Activated CD4-positive, alpha-beta T cell treated with anti-CD3 and anti-CD28 coated beads for 36 hours (primary cell): Measurements from ENCODE around the gene NOC2L. TPM values are rescaled to one million over a fixed set of nuclear protein-coding genes. Genes with fewer than 3 reads are reported as not detected.

Experiments
- ATAC-seq: fragments of 200-7000 bp; cut with Tn5 transposase; one replicate; pipeline ENCODE4 v1.10.0; 2021; ENCODE audit warnings: mild to moderate bottlenecking, moderate library complexity
- CTCF ChIA-PET: fragments of 350-600 bp; sonication (Branson Sonifier 250); formaldehyde crosslinking; loops from one replicate; lab custom pipeline; 2021; ENCODE audit warnings: antibody characterized with exemption; lab: Charles Lee
- POLR2A ChIA-PET: fragments of 350-600 bp; sonication (Branson Sonifier 250); formaldehyde crosslinking; loops from one replicate; lab custom pipeline; 2021; ENCODE audit warnings: antibody characterized with exemption, inconsistent platforms; lab: Charles Lee
- DNase-seq: peaks from one replicate; pipeline ENCODE4 v3.0.0-alpha.2; 2020
- H3K27ac Mint-ChIP-seq: one replicate; pipeline ENCODE4 v1.8.0; 2021; ENCODE audit warnings: mixed read lengths
- H3K27me3 Mint-ChIP-seq: one replicate; pipeline ENCODE4 v1.8.0; 2021; ENCODE audit warnings: mixed read lengths
- H3K36me3 Mint-ChIP-seq: one replicate; pipeline ENCODE4 v1.8.0; 2021; ENCODE audit warnings: low read depth, mixed read lengths
- H3K4me1 Mint-ChIP-seq: one replicate; pipeline ENCODE4 v1.8.0; 2021; ENCODE audit warnings: mixed read lengths
- H3K4me3 Mint-ChIP-seq: one replicate; pipeline ENCODE4 v1.8.0; 2021; ENCODE audit warnings: mild to moderate bottlenecking, moderate library complexity, mixed read lengths
- H3K9me3 Mint-ChIP-seq: one replicate; pipeline ENCODE4 v1.8.0; 2021; ENCODE audit warnings: low read depth, mixed read lengths
- intact Hi-C, 2 experiments: fragments of 100-400 bp; cut with DNase I in 1 of 2; cut with micrococcal nuclease in 1 of 2; formaldehyde crosslinking; loops; one replicate each; pipeline versions ENCODE4 v1.14.2 to v1.15.1; 2022 to 2024; cut with DNase I, micrococcal nuclease
- total RNA-seq, 2 experiments: library from RNA; stranded (reverse); gene quantifications; one replicate each; pipeline ENCODE4 v1.2.3, GENCODE V29; 2021

Gene NOC2L
- total RNA-seq, 2 experiments from 2014 or later: 112 to 134 TPM

GRCh38 chr1:921011-921837, 37.8 kb downstream of the NOC2L start:
- ChIA-PET POLR2A (no interaction called here), CTCF (interaction anchor here (1.6 kb wide), 1 partner anchor 9 kb away, joined by 5 read pairs; no protein-coding TSS in a partner anchor)
- ATAC-seq (peak; percentile 42), DNase-seq (peak; percentile 52)
- H3K4me3 Mint-ChIP-seq: no peak overlapping the region
- H3K9me3 Mint-ChIP-seq: no peaks in the 10 kb centered on the region
- H3K4me1 Mint-ChIP-seq: peaks cover 12% of the 10 kb centered on the region
- H3K36me3 Mint-ChIP-seq: peaks cover 2% of the 10 kb centered on the region
- intact Hi-C loops: loop anchor here (2.0 to 5.0 kb wide), 2 partner anchors 20 to 49 kb away; no protein-coding TSS in a partner anchor
- H3K27ac Mint-ChIP-seq: no peak overlapping the region
- H3K27me3 Mint-ChIP-seq: peaks cover 42% of the 10 kb centered on the region

GRCh38 chr1:920521-920920, 38.5 kb downstream of the NOC2L start:
- DNase-seq (no peak), ATAC-seq (no peak)
- peaks cover 12% of the 10 kb centered on the region for H3K4me1 Mint-ChIP-seq
- no peak overlapping the region for H3K4me3 Mint-ChIP-seq
- no peak overlapping the region for H3K27ac Mint-ChIP-seq
- peaks cover 2% of the 10 kb centered on the region for H3K36me3 Mint-ChIP-seq
- no peaks in the 10 kb centered on the region for H3K9me3 Mint-ChIP-seq
- peaks cover 37% of the 10 kb centered on the region for H3K27me3 Mint-ChIP-seq
- CTCF ChIA-PET: interaction anchor here (1.6 kb wide), 1 partner anchor 8 kb away, joined by 5 read pairs; no protein-coding TSS in a partner anchor
- intact Hi-C loops: loop anchor here (2.0 to 5.0 kb wide), 2 partner anchors 20 to 48 kb away; no protein-coding TSS in a partner anchor
- POLR2A ChIA-PET: no interaction called here

- no peak overlapping the region for H3K4me3 Mint-ChIP-seq
- ChIA-PET CTCF (interaction anchor here (1.6 kb wide), 1 partner anchor 8 kb away, joined by 5 read pairs; no protein-coding TSS in a partner anchor), POLR2A (no interaction called here)
- H3K4me1 Mint-ChIP-seq: peaks cover 12% of the 10 kb centered on the region
- no peaks in the 10 kb centered on the region for H3K9me3 Mint-ChIP-seq
- H3K27ac Mint-ChIP-seq: no peak overlapping the region
- ATAC-seq: no peak
- intact Hi-C loops: loop anchor here (2.0 to 5.0 kb wide), 2 partner anchors 21 to 48 kb away; no protein-coding TSS in a partner anchor
- no peak for DNase-seq
- peaks cover 2% of the 10 kb centered on the region for H3K36me3 Mint-ChIP-seq
- peaks cover 37% of the 10 kb centered on the region for H3K27me3 Mint-ChIP-seq
These were observed 39.0 kb downstream of the NOC2L start for GRCh38 chr1:920010-920409.

GRCh38 chr1:919271-919872, 39.7 kb downstream of the NOC2L start:
- no peak overlapping the region for H3K27ac Mint-ChIP-seq
- H3K4me1 Mint-ChIP-seq: peaks cover 12% of the 10 kb centered on the region
- H3K36me3 Mint-ChIP-seq: peaks cover 2% of the 10 kb centered on the region
- ATAC-seq (no peak), DNase-seq (no peak)
- peaks cover 37% of the 10 kb centered on the region for H3K27me3 Mint-ChIP-seq
- no peak overlapping the region for H3K4me3 Mint-ChIP-seq
- CTCF ChIA-PET: interaction anchor here (1.6 kb wide), 1 partner anchor 7 kb away, joined by 5 read pairs; no protein-coding TSS in a partner anchor
- intact Hi-C loops: no loop called here
- POLR2A ChIA-PET: no interaction called here
- no peaks in the 10 kb centered on the region for H3K9me3 Mint-ChIP-seq

- POLR2A ChIA-PET: no interaction called here
- Mint-ChIP-seq H3K36me3 (peaks cover 2% of the 10 kb centered on the region), H3K9me3 (no peaks in the 10 kb centered on the region), H3K27me3 (peaks cover 37% of the 10 kb centered on the region), H3K4me3 (no peak overlapping the region), H3K4me1 (peaks cover 12% of the 10 kb centered on the region), H3K27ac (no peak overlapping the region)
- no peak for DNase-seq
- no peak for ATAC-seq
- intact Hi-C loops: no loop called here
- CTCF ChIA-PET: no interaction called here
These were observed 40.2 kb downstream of the NOC2L start for GRCh38 chr1:918843-919242.

- Mint-ChIP-seq H3K4me3 (no peak overlapping the region), H3K4me1 (peaks cover 11% of the 10 kb centered on the region), H3K9me3 (no peaks in the 10 kb centered on the region), H3K27me3 (peaks cover 35% of the 10 kb centered on the region), H3K27ac (no peak overlapping the region), H3K36me3 (peaks cover 1% of the 10 kb centered on the region)
- CTCF ChIA-PET: no interaction called here
- intact Hi-C loops: no loop called here
- no peak for ATAC-seq
- no peak for DNase-seq
- POLR2A ChIA-PET: no interaction called here
These were observed 40.7 kb downstream of the NOC2L start for GRCh38 chr1:918353-918752.

GRCh38 chr1:917466-918091, 41.5 kb downstream of the NOC2L start:
- intact Hi-C loops: no loop called here
- Mint-ChIP-seq H3K4me3 (no peak overlapping the region), H3K9me3 (no peaks in the 10 kb centered on the region), H3K27ac (no peak overlapping the region), H3K4me1 (peaks cover 10% of the 10 kb centered on the region), H3K27me3 (peaks cover 34% of the 10 kb centered on the region), H3K36me3 (no peaks in the 10 kb centered on the region)
- DNase-seq: no peak
- ChIA-PET POLR2A (no interaction called here), CTCF (no interaction called here)
- no peak for ATAC-seq

- ChIA-PET POLR2A (no interaction called here), CTCF (no interaction called here)
- no peaks in the 10 kb centered on the region for H3K36me3 Mint-ChIP-seq
- DNase-seq (no peak), ATAC-seq (no peak)
- no peaks in the 10 kb centered on the region for H3K9me3 Mint-ChIP-seq
- H3K27ac Mint-ChIP-seq: no peak overlapping the region
- no peak overlapping the region for H3K4me3 Mint-ChIP-seq
- peaks cover 31% of the 10 kb centered on the region for H3K27me3 Mint-ChIP-seq
- H3K4me1 Mint-ChIP-seq: peaks cover 11% of the 10 kb centered on the region
- intact Hi-C loops: no loop called here
These were observed 42.0 kb downstream of the NOC2L start for GRCh38 chr1:917076-917459.

- Mint-ChIP-seq H3K27me3 (peaks cover 29% of the 10 kb centered on the region), H3K36me3 (no peaks in the 10 kb centered on the region), H3K9me3 (no peaks in the 10 kb centered on the region), H3K27ac (no peak overlapping the region), H3K4me3 (no peak overlapping the region), H3K4me1 (peaks cover 10% of the 10 kb centered on the region)
- DNase-seq (no peak), ATAC-seq (no peak)
- ChIA-PET CTCF (no interaction called here), POLR2A (no interaction called here)
- intact Hi-C loops: no loop called here
These were observed 42.6 kb downstream of the NOC2L start for GRCh38 chr1:916173-917075.

- H3K36me3 Mint-ChIP-seq: no peaks in the 10 kb centered on the region
- peaks cover 32% of the 10 kb centered on the region for H3K27me3 Mint-ChIP-seq
- H3K9me3 Mint-ChIP-seq: no peaks in the 10 kb centered on the region
- H3K27ac Mint-ChIP-seq: no peak overlapping the region
- no peak overlapping the region for H3K4me3 Mint-ChIP-seq
- intact Hi-C loops: no loop called here
- ATAC-seq (no peak), DNase-seq (no peak)
- POLR2A ChIA-PET: no interaction called here
- CTCF ChIA-PET: no interaction called here
- peaks cover 5% of the 10 kb centered on the region for H3K4me1 Mint-ChIP-seq
These were observed 43.5 kb downstream of the NOC2L start for GRCh38 chr1:915295-916172.
